H1 (cell line): ENCODE results near the gene CYGB.

Experiments used
- BRCA1 ChIP-seq: IDR thresholded peaks from 2 replicates; pipeline ENCODE4 v1.6.1; 2012; ENCODE audit warnings: low read depth, low read length, improper control_type of control experiment
- POLR2A ChIP-seq, 2 experiments: IDR thresholded peaks; 1 replicate in 1 of 2; 2 replicates in 1 of 2; pipeline ENCODE4 v1.6.1; 2011; ENCODE audit warnings: low read depth in 2 of 2, low read length in 2 of 2, mild to moderate bottlenecking in 2 of 2; ENCODE audit errors: control extremely low read depth in 1 of 2
- RBBP5 ChIP-seq: IDR thresholded peaks from 2 replicates; pipeline ENCODE4 v1.7.1; 2012; ENCODE audit warnings: low read depth, mild to moderate bottlenecking, inconsistent platforms, low read length, moderate library complexity, borderline replicate concordance
- SIX5 ChIP-seq: IDR thresholded peaks from 2 replicates; pipeline ENCODE4 v1.6.1; 2011; ENCODE audit warnings: mild to moderate bottlenecking, low read depth, low read length
- TF ChIP-seq, protein P1 (sequence below), 3 experiments: IDR thresholded peaks; 1 replicate in 2 of 3; 2 replicates in 1 of 3; pipeline versions ENCODE4 v1.5.1 to v1.6.1; 2011; ENCODE audit warnings: low read length in 3 of 3, mild to moderate bottlenecking in 3 of 3, inconsistent platforms in 2 of 3, low read depth in 1 of 3, moderate library complexity in 1 of 3; ENCODE audit not compliant: insufficient read depth in 1 of 3; ENCODE audit errors: control extremely low read depth in 1 of 3

DNA sequence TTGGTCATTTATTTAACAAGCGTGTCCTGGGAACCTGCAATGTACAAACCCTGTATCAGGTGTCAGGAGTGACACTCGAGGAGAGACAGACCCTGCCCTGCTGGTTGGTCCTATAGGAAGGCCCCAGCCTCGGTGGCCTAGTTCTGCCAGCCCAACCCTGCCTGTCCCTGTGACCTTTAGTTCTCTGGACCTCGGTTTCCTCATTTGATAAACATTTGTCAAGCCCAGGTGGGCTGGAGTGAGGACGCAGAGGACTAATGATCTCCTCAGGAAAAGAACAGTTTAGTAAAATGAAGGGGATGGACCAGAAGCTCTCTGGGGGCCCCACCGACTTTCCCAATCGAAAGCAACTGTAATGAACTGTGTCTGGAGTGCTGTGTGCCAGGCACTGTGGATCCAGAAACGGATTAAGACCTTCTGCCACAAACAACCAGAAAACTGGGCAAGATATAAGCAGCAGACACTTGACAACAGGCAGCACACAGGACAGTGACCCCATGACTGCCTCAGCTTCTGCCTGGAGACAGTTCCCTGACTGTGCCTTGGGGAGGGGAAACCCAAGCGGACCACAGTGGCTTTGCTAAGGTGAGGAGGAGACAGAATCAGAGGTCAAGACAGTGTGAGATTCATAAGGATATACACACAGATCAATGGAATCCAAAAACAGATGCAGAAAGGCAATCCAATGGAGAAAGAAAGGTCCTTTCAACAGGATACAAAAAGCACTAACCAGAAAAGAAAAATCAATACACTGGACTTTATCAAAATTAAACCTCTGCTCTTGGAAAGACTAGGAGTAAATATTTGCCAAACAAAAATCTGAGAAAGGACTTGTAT, 11.1 kb upstream of the CYGB start:
- no peak for TF ChIP-seq POLR2A (IDR thresholded peaks at IDR 0.05; ENCODE audit: control extremely low read depth in 1 of 2, low read depth in 2 of 2, low read length in 2 of 2)
- no peak for TF ChIP-seq SIX5
- TF ChIP-seq, protein P1, sequence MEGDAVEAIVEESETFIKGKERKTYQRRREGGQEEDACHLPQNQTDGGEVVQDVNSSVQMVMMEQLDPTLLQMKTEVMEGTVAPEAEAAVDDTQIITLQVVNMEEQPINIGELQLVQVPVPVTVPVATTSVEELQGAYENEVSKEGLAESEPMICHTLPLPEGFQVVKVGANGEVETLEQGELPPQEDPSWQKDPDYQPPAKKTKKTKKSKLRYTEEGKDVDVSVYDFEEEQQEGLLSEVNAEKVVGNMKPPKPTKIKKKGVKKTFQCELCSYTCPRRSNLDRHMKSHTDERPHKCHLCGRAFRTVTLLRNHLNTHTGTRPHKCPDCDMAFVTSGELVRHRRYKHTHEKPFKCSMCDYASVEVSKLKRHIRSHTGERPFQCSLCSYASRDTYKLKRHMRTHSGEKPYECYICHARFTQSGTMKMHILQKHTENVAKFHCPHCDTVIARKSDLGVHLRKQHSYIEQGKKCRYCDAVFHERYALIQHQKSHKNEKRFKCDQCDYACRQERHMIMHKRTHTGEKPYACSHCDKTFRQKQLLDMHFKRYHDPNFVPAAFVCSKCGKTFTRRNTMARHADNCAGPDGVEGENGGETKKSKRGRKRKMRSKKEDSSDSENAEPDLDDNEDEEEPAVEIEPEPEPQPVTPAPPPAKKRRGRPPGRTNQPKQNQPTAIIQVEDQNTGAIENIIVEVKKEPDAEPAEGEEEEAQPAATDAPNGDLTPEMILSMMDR (IDR thresholded peaks at IDR 0.05; ENCODE audit: control extremely low read depth in 1 of 3, insufficient read depth in 1 of 3, low read depth in 1 of 3, low read length in 3 of 3) = no peak
- no peak for TF ChIP-seq BRCA1
- TF ChIP-seq RBBP5 = no peak
